ENCODE results near the gene RFC5.
"Not testable (repeated sequence)": the region's sequence is repeated elsewhere in the genome, so short reads cannot be mapped to it uniquely, and the experiment has no call there.

The RFC5 gene

GRCh38 chr12:118070650-118071049 is 54.1 kb downstream of the RFC5 start:
- in situ Hi-C loops (cut with MboI; ENCODE audit: low sequenced_read_pairs), result no loop called here

- in situ Hi-C loops (cut with MboI; ENCODE audit: low sequenced_read_pairs), result no loop called here
Measured at GRCh38 chr12:118073768-118074167, 57.3 kb downstream of the RFC5 start.

- in situ Hi-C loops (cut with MboI; ENCODE audit: low sequenced_read_pairs), result not testable (repeated sequence)
Measured at GRCh38 chr12:118081521-118081920, 65.0 kb downstream of the RFC5 start.

Measured in HL-60/S4 (cell line).